HEK293 (cell line): ENCODE results near the gene WWOX.

Experiments
- CTCF ChIA-PET: fragments of 350-600 bp; formaldehyde crosslinking; extraction: SDS; loops from one replicate; lab custom pipeline; 2021; ENCODE audit warnings: antibody characterized with exemption; lab: Yijun Ruan, JAX
- POLR2A ChIA-PET: fragments of 300-600 bp; formaldehyde crosslinking; extraction: SDS; loops from one replicate; lab custom pipeline; 2020; ENCODE audit warnings: antibody characterized with exemption, inconsistent platforms; lab: Yijun Ruan, JAX
- H3K27ac ChIP-seq: fragments of 200-500 bp; sonication (Bioruptor generic); 2 replicates; pipeline ENCODE4 v1.5.1; 2014; ENCODE audit warnings: low read depth, low read length, control low read depth, inconsistent platforms; ENCODE audit errors: extremely low read depth
- H3K36me3 ChIP-seq, 2 experiments: fragments of 200-500 bp in 1 of 2; sonication (Bioruptor generic) in 1 of 2; 1 replicate in 1 of 2; 2 replicates in 1 of 2; pipeline ENCODE4 v1.5.1; 2014 to 2017; ENCODE audit warnings: inconsistent platforms in 2 of 2, low read length in 2 of 2; ENCODE audit not compliant: control insufficient read depth in 2 of 2, insufficient read depth in 1 of 2
- H3K4me1 ChIP-seq: fragments of 200-500 bp; sonication (Bioruptor generic); 2 replicates; pipeline ENCODE4 v1.5.1; 2014; ENCODE audit warnings: mild to moderate bottlenecking, low read length, inconsistent platforms; ENCODE audit not compliant: control insufficient read depth, insufficient read depth
- H3K4me3 ChIP-seq: 2 replicates; pipeline ENCODE4 v1.5.1; 2011; ENCODE audit warnings: low read depth, mild to moderate bottlenecking, control low read depth, low read length, moderate library complexity
- H3K9me3 ChIP-seq: fragments of 200-500 bp; sonication (Bioruptor generic); 2 replicates; pipeline ENCODE4 v1.5.1; 2014; ENCODE audit warnings: low read depth, low read length, inconsistent platforms; ENCODE audit not compliant: control insufficient read depth, insufficient read depth
- ATF2 ChIP-seq: fragments of 450-650 bp; formaldehyde crosslinking; IDR thresholded peaks from 2 replicates; pipeline ENCODE4 v1.5.1; 2016; ENCODE audit warnings: missing biosample characterization, missing genetic modification characterization, low read depth
- BCL11B ChIP-seq: fragments of 450-650 bp; formaldehyde crosslinking; IDR thresholded peaks from 2 replicates; pipeline ENCODE4 v1.5.1; 2016; ENCODE audit warnings: low read depth, missing biosample characterization, missing genetic modification characterization
- HOXA7 ChIP-seq: sonication (generic); formaldehyde crosslinking; IDR thresholded peaks from 2 replicates; pipeline ENCODE4 v1.8.1; 2022; ENCODE audit warnings: missing genetic modification reagents, borderline replicate concordance
- KLF7 ChIP-seq: fragments of 450-650 bp; formaldehyde crosslinking; IDR thresholded peaks from 2 replicates; pipeline ENCODE4 v1.5.1; 2016; ENCODE audit warnings: missing biosample characterization, missing genetic modification characterization, borderline replicate concordance
- KLF9 ChIP-seq: fragments of 450-650 bp; formaldehyde crosslinking; IDR thresholded peaks from 2 replicates; pipeline ENCODE4 v1.5.1; 2016; ENCODE audit warnings: missing biosample characterization, missing genetic modification characterization, low read depth
- MYNN ChIP-seq: fragments of 450-650 bp; formaldehyde crosslinking; IDR thresholded peaks from 2 replicates; pipeline ENCODE4 v1.5.1; 2016; ENCODE audit warnings: missing biosample characterization, missing genetic modification characterization, borderline replicate concordance
- OVOL3 ChIP-seq: fragments of 450-650 bp; formaldehyde crosslinking; IDR thresholded peaks from 2 replicates; pipeline ENCODE4 v1.5.1; 2016; ENCODE audit warnings: missing biosample characterization, missing genetic modification characterization
- PRDM6 ChIP-seq: fragments of 450-650 bp; formaldehyde crosslinking; IDR thresholded peaks from 2 replicates; pipeline ENCODE4 v1.5.1; 2017; ENCODE audit warnings: missing biosample characterization, missing genetic modification characterization
- TRIM28 ChIP-seq: IDR thresholded peaks from 2 replicates; pipeline ENCODE4 v1.6.1; 2011; ENCODE audit warnings: low read length, control low read depth, borderline replicate concordance
- ZBTB20 ChIP-seq: fragments of 450-650 bp; formaldehyde crosslinking; IDR thresholded peaks from 2 replicates; pipeline ENCODE4 v1.5.1; 2016; ENCODE audit warnings: missing biosample characterization, missing genetic modification characterization
- ZBTB44 ChIP-seq: fragments of 450-650 bp; IDR thresholded peaks from 2 replicates; pipeline ENCODE4 v1.5.1; 2018; ENCODE audit warnings: missing biosample characterization, mild to moderate bottlenecking, missing genetic modification characterization
- ZBTB7A ChIP-seq: fragments of 450-650 bp; formaldehyde crosslinking; IDR thresholded peaks from 2 replicates; pipeline ENCODE4 v1.5.1; 2016; ENCODE audit warnings: low read depth, missing biosample characterization, missing genetic modification characterization
- ZEB2 ChIP-seq: fragments of 450-650 bp; formaldehyde crosslinking; IDR thresholded peaks from 2 replicates; pipeline ENCODE4 v1.5.1; 2016; ENCODE audit warnings: missing biosample characterization, missing genetic modification characterization
- ZFP3 ChIP-seq: fragments of 450-650 bp; formaldehyde crosslinking; IDR thresholded peaks from 2 replicates; pipeline ENCODE4 v1.5.1; 2016; ENCODE audit warnings: low read depth, missing biosample characterization, missing genetic modification characterization
- ZNF157 ChIP-seq: fragments of 450-650 bp; formaldehyde crosslinking; IDR thresholded peaks from 2 replicates; pipeline ENCODE4 v1.5.1; 2016; ENCODE audit warnings: missing biosample characterization, missing genetic modification characterization
- ZNF202 ChIP-seq: fragments of 450-650 bp; formaldehyde crosslinking; IDR thresholded peaks from 2 replicates; pipeline ENCODE4 v1.5.1; 2016; ENCODE audit warnings: missing biosample characterization, missing genetic modification characterization, borderline replicate concordance
- ZNF274 ChIP-seq, 2 experiments: fragments of 200-500 bp in 1 of 2; fragments of 450-650 bp in 1 of 2; sonication (Bioruptor generic) in 1 of 2; formaldehyde crosslinking in 1 of 2; IDR thresholded peaks; 2 replicates each; pipeline versions ENCODE4 v1.5.1 to v1.6.1; 2014 to 2016; ENCODE audit warnings: borderline replicate concordance in 1 of 2, inconsistent platforms in 1 of 2, low read length in 1 of 2, missing biosample characterization in 1 of 2, missing genetic modification characterization in 1 of 2
- ZNF311 ChIP-seq: fragments of 450-650 bp; formaldehyde crosslinking; IDR thresholded peaks from 2 replicates; pipeline ENCODE4 v1.5.1; 2017; ENCODE audit warnings: missing biosample characterization, missing genetic modification characterization, borderline replicate concordance
- ZNF324 ChIP-seq: fragments of 450-650 bp; formaldehyde crosslinking; IDR thresholded peaks from 2 replicates; pipeline ENCODE4 v1.5.1; 2016; ENCODE audit warnings: missing biosample characterization, missing genetic modification characterization
- ZNF37A ChIP-seq: fragments of 450-650 bp; IDR thresholded peaks from 2 replicates; pipeline ENCODE4 v1.5.1; 2018; ENCODE audit warnings: missing biosample characterization, missing genetic modification characterization
- ZNF394 ChIP-seq: fragments of 450-650 bp; formaldehyde crosslinking; IDR thresholded peaks from 2 replicates; pipeline ENCODE4 v1.5.1; 2016; ENCODE audit warnings: missing biosample characterization, missing genetic modification characterization, mild to moderate bottlenecking, moderate library complexity, borderline replicate concordance
- ZNF555 ChIP-seq: fragments of 450-650 bp; formaldehyde crosslinking; conservative IDR thresholded peaks from 2 replicates; pipeline ENCODE4 v1.5.1; 2017; ENCODE audit warnings: missing biosample characterization, mild to moderate bottlenecking, missing genetic modification characterization, inconsistent platforms
- ZNF560 ChIP-seq: fragments of 450-650 bp; formaldehyde crosslinking; IDR thresholded peaks from 2 replicates; pipeline ENCODE4 v1.5.1; 2017; ENCODE audit warnings: missing biosample characterization, missing genetic modification characterization, borderline replicate concordance
- ZNF626 ChIP-seq: fragments of 450-650 bp; sonication (Bioruptor Pico); formaldehyde crosslinking; IDR thresholded peaks from 2 replicates; pipeline ENCODE4 v1.5.1; 2018; ENCODE audit warnings: missing biosample characterization, missing genetic modification characterization, inconsistent platforms
- ZNF658 ChIP-seq: fragments of 450-650 bp; formaldehyde crosslinking; IDR thresholded peaks from 2 replicates; pipeline ENCODE4; 2016; ENCODE audit warnings: missing biosample characterization, missing genetic modification characterization
- ZNF785 ChIP-seq: fragments of 450-650 bp; formaldehyde crosslinking; IDR thresholded peaks from 2 replicates; pipeline ENCODE4 v1.5.1; 2016; ENCODE audit warnings: missing biosample characterization, missing genetic modification characterization
- ZNF837 ChIP-seq: fragments of 450-650 bp; formaldehyde crosslinking; IDR thresholded peaks from 2 replicates; pipeline ENCODE4 v1.5.1; 2016; ENCODE audit warnings: missing biosample characterization, missing genetic modification characterization

WWOX gene

GRCh38 chr16:78140818-78141466, 41.5 kb downstream of the WWOX start:
- ChIA-PET POLR2A (no interaction called here), CTCF (interaction anchor here (0.9 to 1.3 kb wide), 2 partner anchors 15 to 94 kb away, joined by 3 read pairs; no protein-coding TSS in a partner anchor)
- no peak for TF ChIP-seq ZNF394 (tag by site-specific recombination)
- TF ChIP-seq ZBTB20 (tag by site-specific recombination) = no peak
- TF ChIP-seq ZNF157 = no peak
- no peak for TF ChIP-seq ZNF626 (tag by site-specific recombination)
- no peak for TF ChIP-seq ZNF274 (IDR thresholded peaks at IDR 0.05; ENCODE audit: low read length)
- TF ChIP-seq ZNF274 (tag by site-specific recombination; IDR thresholded peaks at IDR 0.05; ENCODE audit: borderline replicate concordance) = no peak
- no peak for TF ChIP-seq ZNF658 (tag by site-specific recombination)
- TF ChIP-seq TRIM28 = no peak
- Histone ChIP-seq H3K36me3 (no peaks in the 10 kb centered on the region), H3K4me3 (no peak overlapping the region), H3K4me1 (peaks cover 3% of the 10 kb centered on the region; the same call in 1 of the 2 replicates), H3K9me3 (no peaks in the 10 kb centered on the region), H3K27ac (no peak overlapping the region)

- Histone ChIP-seq H3K4me3 (no peak overlapping the region), H3K36me3 (no peaks in the 10 kb centered on the region), H3K27ac (no peak overlapping the region), H3K4me1 (peaks cover 3% of the 10 kb centered on the region; the same call in 1 of the 2 replicates), H3K9me3 (no peaks in the 10 kb centered on the region)
- TF ChIP-seq PRDM6 (tag by site-specific recombination) (peak; percentile 54), MYNN (tag by site-specific recombination) (no peak)
- POLR2A ChIA-PET = no interaction called here
- CTCF ChIA-PET = interaction anchor here (0.6 to 1.3 kb wide), 3 partner anchors 11 to 193 kb away, joined by 3 read pairs; no protein-coding TSS in a partner anchor
These were observed 43.3 kb downstream of the WWOX start for GRCh38 chr16:78142788-78143187.

- H3K4me1 ChIP-seq = peaks cover 3% of the 10 kb centered on the region; the same call in 1 of the 2 replicates
- H3K4me3 ChIP-seq = no peak overlapping the region
- H3K27ac ChIP-seq = no peak overlapping the region
- POLR2A ChIA-PET = no interaction called here
- no peaks in the 10 kb centered on the region for H3K36me3 ChIP-seq
- CTCF ChIA-PET = no interaction called here
- H3K9me3 ChIP-seq = no peaks in the 10 kb centered on the region
- TF ChIP-seq ZNF202 (tag by site-specific recombination) (no peak), ZEB2 (tag by site-specific recombination) (no peak), ZNF37A (tag by site-specific recombination) (no peak), OVOL3 (tag by site-specific recombination) (no peak), ZNF324 (tag by site-specific recombination) (no peak), HOXA7 (CRISPR knock-in tag) (no peak), ZNF555 (tag by site-specific recombination) (no peak), ZNF274 (IDR thresholded peaks at IDR 0.05; ENCODE audit: low read length) (no peak), ZNF274 (tag by site-specific recombination; IDR thresholded peaks at IDR 0.05; ENCODE audit: borderline replicate concordance) (no peak), ZBTB7A (no peak), KLF7 (tag by site-specific recombination) (no peak), ZNF785 (no peak), BCL11B (tag by site-specific recombination) (no peak), KLF9 (tag by site-specific recombination) (no peak), ZNF311 (no peak), ZFP3 (tag by site-specific recombination) (no peak), ATF2 (tag by site-specific recombination) (no peak), ZNF837 (tag by site-specific recombination) (no peak), ZNF560 (tag by site-specific recombination) (no peak), ZBTB44 (tag by site-specific recombination) (no peak)
These were observed 47.4 kb downstream of the WWOX start for GRCh38 chr16:78146807-78147206.
